MM.1S (cell line): Measurements from ENCODE around the gene PHETA2.

Source experiments
- DNase-seq: peaks from one replicate; pipeline ENCODE4 v3.0.0-alpha.2; 2015
- H2AFZ ChIP-seq: fragments of 300-600 bp; sonication (generic); 2 replicates; pipeline ENCODE4 v1.6.0; 2016; ENCODE audit warnings: antibody characterized with exemption, low read length
- H3F3A ChIP-seq: fragments of 300-600 bp; sonication (generic); 2 replicates; pipeline ENCODE4 v1.6.1; 2016; ENCODE audit warnings: mild to moderate bottlenecking, antibody characterized with exemption, low read length, moderate library complexity, mixed read lengths; ENCODE audit not compliant: insufficient read depth
- H3K27ac ChIP-seq: fragments of 300-600 bp; sonication (generic); 2 replicates; pipeline ENCODE4 v1.5.1; 2016; ENCODE audit warnings: mild to moderate bottlenecking, low read length
- H3K27me3 ChIP-seq: fragments of 300-600 bp; sonication (generic); replicated peaks from 2 replicates; pipeline ENCODE4 v1.6.0; 2016; ENCODE audit warnings: low read length; ENCODE audit not compliant: insufficient read depth
- H3K36me3 ChIP-seq: fragments of 300-600 bp; sonication (generic); replicated peaks from 2 replicates; pipeline ENCODE4 v1.6.1; 2016; ENCODE audit warnings: mild to moderate bottlenecking, low read length, mixed read lengths; ENCODE audit not compliant: insufficient read depth
- H3K4me1 ChIP-seq: fragments of 300-600 bp; sonication (generic); 2 replicates; pipeline ENCODE4 v1.6.1; 2016; ENCODE audit warnings: low read length, mixed read lengths
- H3K4me2 ChIP-seq: fragments of 300-600 bp; sonication (generic); 2 replicates; pipeline ENCODE4 v1.6.0; 2016; ENCODE audit warnings: low read depth, low read length
- H3K4me3 ChIP-seq: fragments of 300-600 bp; sonication (generic); 2 replicates; pipeline ENCODE4 v1.5.1; 2016; ENCODE audit warnings: low read length, mixed read lengths
- H3K79me2 ChIP-seq: fragments of 300-600 bp; sonication (generic); 2 replicates; pipeline ENCODE4 v1.6.1; 2016; ENCODE audit warnings: mixed run types, low read length, mixed read lengths
- H3K9ac ChIP-seq: fragments of 300-600 bp; sonication (generic); 2 replicates; pipeline ENCODE4 v1.6.1; 2016; ENCODE audit warnings: low read length, mixed read lengths
- H3K9me2 ChIP-seq: fragments of 300-600 bp; sonication (generic); replicated peaks from 2 replicates; pipeline ENCODE4 v1.6.1; 2016; ENCODE audit warnings: mild to moderate bottlenecking, low read length, mixed read lengths; ENCODE audit not compliant: insufficient read depth
- H3K9me3 ChIP-seq: fragments of 300-600 bp; sonication (generic); replicated peaks from 2 replicates; pipeline ENCODE4 v1.6.1; 2016; ENCODE audit warnings: mild to moderate bottlenecking, low read length, mixed read lengths; ENCODE audit not compliant: insufficient read depth
- H4K20me1 ChIP-seq: fragments of 300-600 bp; sonication (generic); 2 replicates; pipeline ENCODE4 v1.6.1; 2016; ENCODE audit warnings: mild to moderate bottlenecking, low read length, moderate library complexity, mixed read lengths; ENCODE audit not compliant: insufficient read depth
- EZH2 ChIP-seq: fragments of 300-600 bp; sonication (generic); optimal IDR thresholded peaks from 2 replicates; pipeline ENCODE3; 2017; ENCODE audit warnings: low read depth, mild to moderate bottlenecking, antibody characterized with exemption, low read length, mixed read lengths
- EZH2phosphoT487 ChIP-seq: fragments of 300-600 bp; sonication (generic); IDR thresholded peaks from 2 replicates; pipeline ENCODE4 v1.6.1; 2018; ENCODE audit warnings: antibody characterized with exemption, low read length
- TF ChIP-seq, protein P1 (sequence below): fragments of 300-600 bp; sonication (generic); IDR thresholded peaks from 2 replicates; pipeline ENCODE4 v1.5.1; 2016; ENCODE audit warnings: antibody characterized with exemption, low read length, mixed read lengths

The PHETA2 gene

GRCh38 chr22:42041784-42042183 lies 32.3 kb upstream of the PHETA2 start:
- Histone ChIP-seq H3K27me3 (no peaks in the 10 kb centered on the region), H3K79me2 (no peaks in the 10 kb centered on the region), H3K4me1 (no peaks in the 10 kb centered on the region), H3K9me2 (no peaks in the 10 kb centered on the region), H3K9me3 (no peaks in the 10 kb centered on the region), H3K9ac (no peak overlapping the region), H3F3A (no peaks in the 10 kb centered on the region), H2AFZ (no peak overlapping the region), H3K36me3 (no peaks in the 10 kb centered on the region), H3K4me2 (no peak overlapping the region), H4K20me1 (no peaks in the 10 kb centered on the region), H3K4me3 (no peak overlapping the region), H3K27ac (no peak overlapping the region)
- DNase-seq, result no peak
- TF ChIP-seq EZH2, result no peak
- TF ChIP-seq, protein P1, sequence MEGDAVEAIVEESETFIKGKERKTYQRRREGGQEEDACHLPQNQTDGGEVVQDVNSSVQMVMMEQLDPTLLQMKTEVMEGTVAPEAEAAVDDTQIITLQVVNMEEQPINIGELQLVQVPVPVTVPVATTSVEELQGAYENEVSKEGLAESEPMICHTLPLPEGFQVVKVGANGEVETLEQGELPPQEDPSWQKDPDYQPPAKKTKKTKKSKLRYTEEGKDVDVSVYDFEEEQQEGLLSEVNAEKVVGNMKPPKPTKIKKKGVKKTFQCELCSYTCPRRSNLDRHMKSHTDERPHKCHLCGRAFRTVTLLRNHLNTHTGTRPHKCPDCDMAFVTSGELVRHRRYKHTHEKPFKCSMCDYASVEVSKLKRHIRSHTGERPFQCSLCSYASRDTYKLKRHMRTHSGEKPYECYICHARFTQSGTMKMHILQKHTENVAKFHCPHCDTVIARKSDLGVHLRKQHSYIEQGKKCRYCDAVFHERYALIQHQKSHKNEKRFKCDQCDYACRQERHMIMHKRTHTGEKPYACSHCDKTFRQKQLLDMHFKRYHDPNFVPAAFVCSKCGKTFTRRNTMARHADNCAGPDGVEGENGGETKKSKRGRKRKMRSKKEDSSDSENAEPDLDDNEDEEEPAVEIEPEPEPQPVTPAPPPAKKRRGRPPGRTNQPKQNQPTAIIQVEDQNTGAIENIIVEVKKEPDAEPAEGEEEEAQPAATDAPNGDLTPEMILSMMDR, result no peak
- TF ChIP-seq EZH2phosphoT487, result no peak

DNA sequence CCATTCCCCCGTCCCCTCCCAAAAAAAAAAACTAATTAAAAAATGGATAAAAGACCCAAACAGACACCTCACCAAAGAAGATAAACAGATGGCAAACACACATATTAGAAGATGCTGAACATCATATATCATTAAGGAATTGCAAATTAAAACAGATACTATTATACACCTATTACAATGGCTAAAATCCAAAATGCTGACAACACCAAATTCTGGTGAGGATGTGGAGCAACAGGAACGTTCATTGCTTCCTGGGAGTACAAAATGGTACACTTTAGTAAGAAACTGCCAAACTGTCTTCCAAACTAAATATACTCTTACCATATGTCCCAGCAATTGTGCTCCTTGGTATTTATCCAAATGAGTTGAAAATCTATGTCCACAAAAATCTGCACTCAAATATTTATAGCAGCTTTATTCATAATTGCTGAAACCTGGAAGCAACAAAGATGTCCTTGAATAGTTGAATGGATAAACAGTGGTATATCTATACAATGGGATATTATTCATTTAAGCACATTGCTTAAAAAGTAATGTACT lies 23.3 kb upstream of the PHETA2 start:
- Histone ChIP-seq H4K20me1 (no peaks in the 10 kb centered on the region), H2AFZ (no peak overlapping the region), H3K36me3 (no peaks in the 10 kb centered on the region), H3K27me3 (no peaks in the 10 kb centered on the region), H3F3A (no peaks in the 10 kb centered on the region), H3K27ac (no peak overlapping the region), H3K9me2 (no peaks in the 10 kb centered on the region), H3K4me3 (no peak overlapping the region), H3K4me2 (no peak overlapping the region), H3K9me3 (no peaks in the 10 kb centered on the region), H3K4me1 (no peaks in the 10 kb centered on the region), H3K79me2 (no peaks in the 10 kb centered on the region), H3K9ac (no peak overlapping the region)
- no peak for DNase-seq
- TF ChIP-seq EZH2phosphoT487, result no peak

DNA sequence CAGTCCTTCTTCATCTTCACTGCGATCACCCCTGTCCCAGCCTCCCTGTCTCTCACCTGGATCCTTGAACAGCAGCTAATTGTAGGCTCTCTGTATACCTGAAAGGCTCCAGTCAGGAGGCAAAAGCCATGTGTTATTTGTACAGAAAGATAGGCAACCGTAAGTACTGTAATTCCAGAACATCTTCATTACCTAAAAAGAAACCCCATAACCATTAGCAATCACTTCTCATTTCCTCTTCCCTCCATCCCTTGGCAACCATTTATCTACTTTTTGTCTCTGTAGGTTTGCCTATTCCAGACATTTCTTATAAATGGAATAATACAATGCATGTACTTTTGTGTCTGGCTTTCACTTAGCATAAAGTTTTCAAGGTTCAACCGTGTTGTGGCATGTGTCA lies 21.3 kb upstream of the PHETA2 start:
- Histone ChIP-seq H3K4me3 (no peak overlapping the region), H3K4me1 (no peaks in the 10 kb centered on the region), H3K4me2 (no peak overlapping the region), H2AFZ (no peak overlapping the region), H3K9me2 (no peaks in the 10 kb centered on the region), H3F3A (no peaks in the 10 kb centered on the region), H3K27me3 (no peaks in the 10 kb centered on the region), H3K9ac (no peak overlapping the region), H3K79me2 (no peaks in the 10 kb centered on the region), H3K9me3 (no peaks in the 10 kb centered on the region), H3K27ac (no peak overlapping the region), H3K36me3 (no peaks in the 10 kb centered on the region), H4K20me1 (no peaks in the 10 kb centered on the region)
- no peak for DNase-seq
- no peak for TF ChIP-seq EZH2
- TF ChIP-seq, protein P1, result no peak
- TF ChIP-seq EZH2phosphoT487, result no peak

GRCh38 chr22:42056757-42057511 lies 17.1 kb upstream of the PHETA2 start:
- H4K20me1 ChIP-seq, result no peaks in the 10 kb centered on the region
- H3K4me2 ChIP-seq, result no peak overlapping the region
- H3K27ac ChIP-seq, result no peak overlapping the region
- no peaks in the 10 kb centered on the region for H3K79me2 ChIP-seq
- DNase-seq, result no peak
- no peak overlapping the region for H3K9ac ChIP-seq
- TF ChIP-seq EZH2phosphoT487 (no peak), EZH2 (no peak)
- TF ChIP-seq, protein P1, result no peak
- H3F3A ChIP-seq, result no peaks in the 10 kb centered on the region
- H3K9me2 ChIP-seq, result no peaks in the 10 kb centered on the region
- H2AFZ ChIP-seq, result no peak overlapping the region
- no peak overlapping the region for H3K4me3 ChIP-seq
- H3K9me3 ChIP-seq, result no peaks in the 10 kb centered on the region
- no peaks in the 10 kb centered on the region for H3K27me3 ChIP-seq
- no peaks in the 10 kb centered on the region for H3K36me3 ChIP-seq
- H3K4me1 ChIP-seq, result no peaks in the 10 kb centered on the region
